VCaP (cell line): Measurements from ENCODE around the gene NCF2.
A peak's percentile ranks its signal among the peaks of the same experiment; 100 is the strongest.

Source experiments
- H3K27ac ChIP-seq: fragments of 450-650 bp; 2 replicates; pipeline ENCODE4 v1.5.1; 2017
- CTCF ChIP-seq: fragments of 450-650 bp; conservative IDR thresholded peaks from 2 replicates; pipeline ENCODE4 v1.5.1; 2017; ENCODE audit warnings: mild to moderate bottlenecking, moderate library complexity

NCF2 gene

GRCh38 chr1:183634429-183635065 is 44.3 kb upstream of the NCF2 start:
- no peak for TF ChIP-seq CTCF
- H3K27ac ChIP-seq = peak overlapping the region; percentile 86

GRCh38 chr1:183633676-183634343 is 43.6 kb upstream of the NCF2 start:
- peak overlapping the region; percentile 86; the same call in 1 of the 2 replicates for H3K27ac ChIP-seq
- peak; percentile 70 for TF ChIP-seq CTCF

GRCh38 chr1:183632964-183633363 is 42.7 kb upstream of the NCF2 start:
- no peak overlapping the region for H3K27ac ChIP-seq
- TF ChIP-seq CTCF = no peak

- H3K27ac ChIP-seq = no peak overlapping the region
- TF ChIP-seq CTCF = no peak
Measured at GRCh38 chr1:183632114-183632513, 41.9 kb upstream of the NCF2 start.

- H3K27ac ChIP-seq = no peak overlapping the region
- TF ChIP-seq CTCF = no peak
Measured at GRCh38 chr1:183630748-183631147, 40.5 kb upstream of the NCF2 start.

GRCh38 chr1:183628537-183628936 is 38.3 kb upstream of the NCF2 start:
- TF ChIP-seq CTCF = no peak
- no peak overlapping the region for H3K27ac ChIP-seq

- peak overlapping the region; percentile 82 for H3K27ac ChIP-seq
Measured at GRCh38 chr1:183626236-183626635, 36.0 kb upstream of the NCF2 start.
